ENCODE results near the gene NOXO1. TPM values are rescaled to one million over a fixed set of nuclear protein-coding genes. Genes with fewer than 3 reads are reported as not detected.
A peak's percentile ranks its signal among the peaks of the same experiment; 100 is the strongest.

Gene NOXO1
- total and polyA plus RNA-seq, 10 of the 15 experiments (the other 5 are each of a cell fraction or from before 2014, with no cell fraction given), result 0.09 to 0.76 (median 0.26) TPM; not detected in 4

DNA sequence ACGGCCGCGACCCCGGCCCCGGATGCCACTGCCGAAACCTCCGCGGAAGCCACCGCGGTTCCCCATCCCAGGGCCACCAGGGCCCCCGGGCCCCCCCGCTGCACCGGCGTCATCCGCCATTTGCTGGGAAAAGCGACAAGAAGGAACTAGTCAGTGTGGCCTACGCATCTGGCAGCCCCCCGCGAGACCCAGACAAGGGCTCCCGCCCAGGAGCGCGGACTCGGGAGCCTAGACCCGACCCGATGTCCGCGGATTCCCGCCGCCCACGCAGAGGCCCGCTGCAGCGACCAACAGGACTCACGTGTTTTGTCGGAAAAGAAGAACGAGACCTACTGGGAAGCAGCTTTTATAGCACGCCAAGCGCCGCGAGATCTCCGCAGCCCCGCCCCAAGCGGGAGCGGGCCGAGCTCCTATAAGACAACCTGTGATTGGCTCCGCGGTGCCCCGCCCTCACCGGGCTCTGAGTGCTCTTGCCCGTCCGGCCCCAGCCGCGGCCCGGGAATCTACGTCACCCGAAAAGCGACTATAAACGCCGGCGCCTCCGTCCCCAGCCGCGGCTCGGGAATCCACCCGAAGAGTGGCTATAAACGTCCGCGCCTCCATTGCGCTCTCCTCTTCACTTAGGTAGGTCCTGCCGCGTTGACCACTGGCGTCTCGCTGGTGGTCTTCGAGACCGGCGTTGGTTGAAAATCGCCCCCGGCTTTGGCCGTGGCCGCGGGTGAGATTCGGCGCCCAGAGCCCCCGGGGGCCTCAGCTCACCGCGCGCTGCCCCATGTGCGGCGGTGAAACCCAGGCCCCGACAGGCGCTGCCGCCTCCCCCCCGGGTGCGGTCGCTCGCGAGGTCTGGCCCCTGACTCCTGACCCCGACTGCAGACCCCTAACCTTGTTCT, 16.5 kb downstream of the NOXO1 start, which contains the start of gene RPS2:
Gene RPS2, minus strand, starts transcription at position 321 of the 890 bp plus-strand sequence. Its CDS starts 201 bp downstream, at position 120.
- in situ Hi-C loops (cut with MboI) (no loop called here), intact Hi-C loops (cut with micrococcal nuclease; ENCODE audit: unreplicated experiment) (no loop called here)
- Histone ChIP-seq H3K9me3 (replicated peaks; ENCODE audit: control insufficient read depth, insufficient read depth, low read length) (no peaks in the 10 kb centered on the region), H3K4me3 (peak within 1 kb of the TSS; percentile 98), H3K36me3 (ENCODE audit: control insufficient read depth in 2 of 2, insufficient read depth in 2 of 2, low read length in 1 of 2) (peaks cover 11 to 13% of the 10 kb centered on the region in 2 experiments; a peak in 3 of 4 replicates), H3K9ac (ENCODE audit: control insufficient read depth, insufficient read depth, low read length) (peak within 1 kb of the TSS; percentile 99), H4K20me1 (ENCODE audit: control insufficient read depth, insufficient read depth) (peaks cover 6% of the 10 kb centered on the region; the same call in 1 of the 2 replicates), H3K4me1 (ENCODE audit: control insufficient read depth, insufficient read depth, low read length) (peaks cover 14% of the 10 kb centered on the region), H3K27me3 (replicated peaks in 1 of 2; ENCODE audit: control insufficient read depth in 2 of 2, insufficient read depth in 2 of 2, low read length in 1 of 2) (no peaks in the 10 kb centered on the region), H3K79me2 (ENCODE audit: control insufficient read depth, insufficient read depth, low read length) (peaks cover 61% of the 10 kb centered on the region), H3K4me2 (ENCODE audit: control insufficient read depth, insufficient read depth) (peak within 1 kb of the TSS; percentile 97), H3K27ac (ENCODE audit: control insufficient read depth, insufficient read depth) (peak within 1 kb of the TSS; percentile 90), H2AFZ (ENCODE audit: control insufficient read depth, low read depth, low read length) (peak within 1 kb of the TSS; percentile 72)
- POLR2A ChIA-PET, result interaction anchor here (0.6 to 3.3 kb wide), 16 partner anchors 10 to 304 kb away, joined by 3 to 25 read pairs (median 7); partner anchors contain the start of genes MSRB1, NOXO1, NUBP2 and SPSB3
- CTCF ChIA-PET, result interaction anchor here (0.7 to 1.2 kb wide), 2 partner anchors 26 to 40 kb away, joined by 3 read pairs; no protein-coding TSS in a partner anchor
- SMC1A ChIA-PET (ENCODE audit: uncharacterized antibody, unreplicated experiment), result interaction anchor here (1.0 to 1.7 kb wide), 2 partner anchors 17 to 22 kb away, joined by 5 to 7 read pairs; partner anchors contain the start of genes MSRB1 and NOXO1
- WGBS (ENCODE audit: insufficient coverage, insufficient replicate concordance, low lambda C conversion rate, missing lambda C conversion rate), result under 1% methylated on average over 94 of the region's 97 CpGs
- peak; percentile 80 for ATAC-seq
- DNase-seq (ENCODE audit: low read depth, low spot score), result peak; percentile 83
- BruUV-seq (replicated peaks), result no TSS peak
- RAD21 ChIA-PET (ENCODE audit: unreplicated experiment), result interaction anchor here (0.9 to 1.9 kb wide), 7 partner anchors 17 to 191 kb away, joined by 3 to 7 read pairs (median 3); partner anchors contain the start of genes NOXO1, NUBP2, SPSB3 and TRAF7
- peak; percentile 85 for FAIRE-seq
- peak; percentile 99 for TF ChIP-seq CBFB (IDR thresholded peaks at IDR 0.05; ENCODE audit: low read depth)
- TF ChIP-seq BMI1 (IDR thresholded peaks at IDR 0.05; ENCODE audit: borderline replicate concordance), result no peak
- TF ChIP-seq, protein P1, sequence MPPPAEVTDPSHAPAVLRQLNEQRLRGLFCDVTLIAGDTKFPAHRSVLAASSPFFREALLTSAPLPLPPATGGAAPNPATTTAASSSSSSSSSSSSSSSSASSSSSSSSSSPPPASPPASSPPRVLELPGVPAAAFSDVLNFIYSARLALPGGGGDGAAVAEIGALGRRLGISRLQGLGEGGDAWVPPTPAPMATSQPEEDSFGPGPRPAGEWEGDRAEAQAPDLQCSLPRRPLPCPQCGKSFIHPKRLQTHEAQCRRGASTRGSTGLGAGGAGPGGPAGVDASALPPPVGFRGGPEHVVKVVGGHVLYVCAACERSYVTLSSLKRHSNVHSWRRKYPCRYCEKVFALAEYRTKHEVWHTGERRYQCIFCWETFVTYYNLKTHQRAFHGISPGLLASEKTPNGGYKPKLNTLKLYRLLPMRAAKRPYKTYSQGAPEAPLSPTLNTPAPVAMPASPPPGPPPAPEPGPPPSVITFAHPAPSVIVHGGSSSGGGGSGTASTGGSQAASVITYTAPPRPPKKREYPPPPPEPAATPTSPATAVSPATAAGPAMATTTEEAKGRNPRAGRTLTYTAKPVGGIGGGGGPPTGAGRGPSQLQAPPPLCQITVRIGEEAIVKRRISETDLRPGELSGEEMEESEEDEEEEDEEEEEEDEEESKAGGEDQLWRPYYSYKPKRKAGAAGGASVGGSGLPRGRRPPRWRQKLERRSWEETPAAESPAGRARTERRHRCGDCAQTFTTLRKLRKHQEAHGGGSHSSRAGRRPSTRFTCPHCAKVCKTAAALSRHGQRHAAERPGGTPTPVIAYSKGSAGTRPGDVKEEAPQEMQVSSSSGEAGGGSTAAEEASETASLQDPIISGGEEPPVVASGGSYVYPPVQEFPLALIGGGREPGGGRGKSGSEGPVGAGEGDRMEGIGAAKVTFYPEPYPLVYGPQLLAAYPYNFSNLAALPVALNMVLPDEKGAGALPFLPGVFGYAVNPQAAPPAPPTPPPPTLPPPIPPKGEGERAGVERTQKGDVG (CRISPR knock-in tag; IDR thresholded peaks at IDR 0.05), result no peak
- peak; percentile 6 for TF ChIP-seq RELA (IDR thresholded peaks at IDR 0.05; ENCODE audit: borderline replicate concordance, partially characterized antibody)
- TF ChIP-seq, protein P2, sequence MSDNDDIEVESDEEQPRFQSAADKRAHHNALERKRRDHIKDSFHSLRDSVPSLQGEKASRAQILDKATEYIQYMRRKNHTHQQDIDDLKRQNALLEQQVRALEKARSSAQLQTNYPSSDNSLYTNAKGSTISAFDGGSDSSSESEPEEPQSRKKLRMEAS (IDR thresholded peaks at IDR 0.05; ENCODE audit: low read depth, low read length), result peak; percentile 74; the same call in 1 of the 2 replicates
- TF ChIP-seq, protein P3, sequence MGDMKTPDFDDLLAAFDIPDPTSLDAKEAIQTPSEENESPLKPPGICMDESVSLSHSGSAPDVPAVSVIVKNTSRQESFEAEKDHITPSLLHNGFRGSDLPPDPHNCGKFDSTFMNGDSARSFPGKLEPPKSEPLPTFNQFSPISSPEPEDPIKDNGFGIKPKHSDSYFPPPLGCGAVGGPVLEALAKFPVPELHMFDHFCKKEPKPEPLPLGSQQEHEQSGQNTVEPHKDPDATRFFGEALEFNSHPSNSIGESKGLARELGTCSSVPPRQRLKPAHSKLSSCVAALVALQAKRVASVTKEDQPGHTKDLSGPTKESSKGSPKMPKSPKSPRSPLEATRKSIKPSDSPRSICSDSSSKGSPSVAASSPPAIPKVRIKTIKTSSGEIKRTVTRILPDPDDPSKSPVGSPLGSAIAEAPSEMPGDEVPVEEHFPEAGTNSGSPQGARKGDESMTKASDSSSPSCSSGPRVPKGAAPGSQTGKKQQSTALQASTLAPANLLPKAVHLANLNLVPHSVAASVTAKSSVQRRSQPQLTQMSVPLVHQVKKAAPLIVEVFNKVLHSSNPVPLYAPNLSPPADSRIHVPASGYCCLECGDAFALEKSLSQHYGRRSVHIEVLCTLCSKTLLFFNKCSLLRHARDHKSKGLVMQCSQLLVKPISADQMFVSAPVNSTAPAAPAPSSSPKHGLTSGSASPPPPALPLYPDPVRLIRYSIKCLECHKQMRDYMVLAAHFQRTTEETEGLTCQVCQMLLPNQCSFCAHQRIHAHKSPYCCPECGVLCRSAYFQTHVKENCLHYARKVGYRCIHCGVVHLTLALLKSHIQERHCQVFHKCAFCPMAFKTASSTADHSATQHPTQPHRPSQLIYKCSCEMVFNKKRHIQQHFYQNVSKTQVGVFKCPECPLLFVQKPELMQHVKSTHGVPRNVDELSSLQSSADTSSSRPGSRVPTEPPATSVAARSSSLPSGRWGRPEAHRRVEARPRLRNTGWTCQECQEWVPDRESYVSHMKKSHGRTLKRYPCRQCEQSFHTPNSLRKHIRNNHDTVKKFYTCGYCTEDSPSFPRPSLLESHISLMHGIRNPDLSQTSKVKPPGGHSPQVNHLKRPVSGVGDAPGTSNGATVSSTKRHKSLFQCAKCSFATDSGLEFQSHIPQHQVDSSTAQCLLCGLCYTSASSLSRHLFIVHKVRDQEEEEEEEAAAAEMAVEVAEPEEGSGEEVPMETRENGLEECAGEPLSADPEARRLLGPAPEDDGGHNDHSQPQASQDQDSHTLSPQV (IDR thresholded peaks at IDR 0.05), result no peak
- no peak for TF ChIP-seq TARDBP (IDR thresholded peaks at IDR 0.05; ENCODE audit: borderline replicate concordance)
- TF ChIP-seq ZNF24 (IDR thresholded peaks at IDR 0.05), result no peak
- peak; percentile 100 for TF ChIP-seq PML (IDR thresholded peaks at IDR 0.05; ENCODE audit: low read length)
- TF ChIP-seq TAF1 (IDR thresholded peaks at IDR 0.05; ENCODE audit: borderline replicate concordance, low read depth, low read length), result peak; percentile 100
- TF ChIP-seq NFYA (IDR thresholded peaks at IDR 0.05; ENCODE audit: borderline replicate concordance, low read depth, low read length), result no peak
- TF ChIP-seq JUND (IDR thresholded peaks at IDR 0.05; ENCODE audit: low read depth, low read length), result no peak

Measured in GM12878 (cell line).